M059J (cell line): Measurements from ENCODE around the gene BBS5. TPM values are rescaled to one million over a fixed set of nuclear protein-coding genes. Genes with fewer than 3 reads are reported as not detected.
A peak's percentile ranks its signal among the peaks of the same experiment; 100 is the strongest.
"Not testable (repeated sequence)": the region's sequence is repeated elsewhere in the genome, so short reads cannot be mapped to it uniquely, and the experiment has no call there.

ENCODE experiments used
- DNase-seq: peaks from one replicate; pipeline ENCODE4 v3.0.0-alpha.2; 2012; ENCODE audit warnings: low read depth
- total RNA-seq: library from RNA; depleted of rRNA; stranded (reverse); fragments of >200 nt; shearing (Covaris generic); gene quantifications from 2 replicates; pipeline ENCODE4 v1.2.3, GENCODE V29; 2014; rRNA removed

Gene BBS5
- total RNA-seq, result 1.3 and 2.8 TPM in 2 replicates

DNA sequence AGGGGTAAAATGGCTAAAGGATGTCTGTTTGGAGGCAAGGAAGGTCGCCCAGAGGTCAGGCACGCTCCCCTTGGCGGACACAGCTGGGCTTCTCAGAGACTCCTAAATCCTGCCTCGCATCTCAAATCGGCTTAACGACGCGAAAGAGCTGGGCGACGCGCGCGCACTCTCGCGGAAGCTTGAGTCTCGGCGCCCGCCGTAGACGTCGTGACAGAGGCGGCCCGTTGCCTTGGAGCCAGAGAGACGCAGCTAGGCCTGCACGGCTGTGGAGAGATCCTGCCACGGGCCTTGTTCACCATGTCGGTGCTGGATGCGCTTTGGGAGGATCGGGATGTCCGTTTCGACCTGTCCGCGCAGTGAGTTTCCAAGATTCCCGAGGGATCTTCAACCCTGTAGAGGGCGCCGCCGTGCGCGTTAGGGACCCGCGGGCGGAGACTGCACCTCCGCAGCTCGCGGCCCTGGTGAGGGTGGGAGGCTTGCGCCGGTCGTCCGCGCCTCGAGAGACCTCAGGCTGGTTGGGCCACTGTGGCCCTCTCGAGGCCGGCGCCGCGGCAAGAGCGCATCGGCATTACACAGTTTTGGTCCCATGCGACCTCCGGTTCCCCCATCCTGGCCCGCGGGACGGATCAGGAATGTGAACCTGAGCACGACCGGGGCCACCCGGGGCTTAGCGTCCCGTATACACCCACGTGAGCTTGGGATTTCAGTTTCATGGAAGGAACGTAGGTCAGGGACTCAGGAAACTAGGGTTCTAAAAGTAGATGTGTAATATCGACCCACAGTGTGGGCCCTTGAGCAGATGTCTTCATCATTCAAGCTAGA, at the start of gene BBS5:
Gene BBS5, plus strand, starts transcription at position 238 of the 822 bp plus-strand sequence. Its CDS starts 60 bp downstream, at position 298.
- DNase-seq, result peak; percentile 78

GRCh38 chr2:169431772-169432171, 47.5 kb upstream of the BBS5 start:
- not testable (repeated sequence) for DNase-seq

DNA sequence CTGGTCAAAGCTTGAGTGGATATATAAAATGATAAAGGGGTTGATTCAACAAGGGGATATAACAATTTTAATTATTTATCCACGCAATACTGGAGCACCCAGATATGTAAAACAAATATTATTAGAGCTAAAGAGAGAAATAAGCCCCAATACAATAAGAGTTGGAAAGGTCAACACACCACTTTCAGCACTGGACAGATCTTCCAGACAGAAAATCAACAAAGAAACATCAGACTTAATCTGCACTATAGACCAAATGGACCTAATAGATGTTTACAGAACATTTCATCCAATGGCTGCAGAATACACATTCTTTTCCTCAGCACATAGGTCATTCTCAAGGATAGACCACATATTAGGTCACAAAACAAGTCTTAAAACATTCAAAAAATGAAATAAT, 45.1 kb upstream of the BBS5 start:
- DNase-seq, result not testable (repeated sequence)

DNA sequence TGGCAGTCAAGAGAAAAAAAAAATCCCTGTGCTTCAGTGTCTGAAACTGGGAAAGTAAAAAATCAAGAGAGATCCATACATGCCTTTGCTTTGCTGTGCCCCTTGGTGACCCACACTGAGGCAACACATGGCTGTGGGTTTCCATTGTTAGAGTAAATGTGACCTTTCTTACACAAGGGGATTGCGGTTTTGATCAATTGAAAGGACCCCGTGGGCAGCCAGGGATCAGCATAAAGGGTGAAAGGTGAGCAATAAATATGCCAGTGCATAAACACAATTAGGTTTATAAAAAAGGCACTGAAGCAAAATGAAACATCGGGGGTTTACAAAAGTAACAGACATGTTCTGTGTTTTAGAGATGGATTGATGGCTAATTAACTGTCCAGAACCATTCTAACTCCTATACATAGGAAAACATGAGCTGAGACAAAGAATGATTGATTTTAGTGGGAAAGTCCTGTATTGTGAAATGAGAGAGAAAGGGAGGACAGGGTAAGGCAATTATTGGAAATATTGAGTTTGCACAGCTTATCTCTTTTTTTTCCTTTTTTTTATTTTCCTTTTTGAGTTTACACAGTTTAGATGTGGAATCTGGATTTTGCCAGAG, 40.7 kb upstream of the BBS5 start:
- no peak for DNase-seq

GRCh38 chr2:169439900-169440299, 39.4 kb upstream of the BBS5 start:
- DNase-seq, result no peak

DNA sequence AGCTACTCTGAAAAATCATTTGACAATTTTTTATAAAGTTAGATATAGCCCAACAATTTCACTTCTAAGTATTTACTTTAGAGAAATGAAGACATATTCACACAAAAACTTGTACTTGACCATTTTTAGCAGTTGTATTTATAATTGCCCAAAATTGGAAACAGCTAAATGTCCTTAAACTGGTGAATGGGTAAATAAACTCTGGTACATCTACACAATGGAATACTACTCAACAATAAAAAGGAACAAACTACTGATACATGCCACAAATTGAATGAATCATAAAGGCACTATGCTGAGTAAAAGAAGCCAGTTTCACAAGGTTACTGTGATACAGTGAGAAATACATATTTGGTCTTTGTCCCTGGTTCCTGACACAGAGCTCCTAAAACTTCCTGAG, 32.8 kb upstream of the BBS5 start:
- no peak for DNase-seq

DNA sequence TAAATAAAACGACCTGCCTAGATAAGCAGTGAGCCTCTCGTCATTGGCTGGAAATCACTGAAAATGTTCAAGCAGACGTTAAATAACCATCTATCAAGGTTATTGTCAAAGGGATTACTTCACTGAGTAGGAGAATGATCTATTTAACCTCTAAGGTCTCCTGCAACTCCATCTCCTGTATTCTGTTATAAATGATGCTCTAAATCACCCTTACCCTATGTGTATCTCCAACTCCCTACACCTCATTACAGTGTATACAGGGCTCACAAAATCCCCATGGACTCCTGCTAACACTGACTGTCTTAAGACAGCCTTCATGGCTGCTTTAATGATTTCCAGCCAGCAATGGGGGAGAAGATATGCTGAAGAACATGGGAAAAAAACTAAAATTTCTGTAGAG, 31.0 kb upstream of the BBS5 start:
- DNase-seq, result no peak

DNA sequence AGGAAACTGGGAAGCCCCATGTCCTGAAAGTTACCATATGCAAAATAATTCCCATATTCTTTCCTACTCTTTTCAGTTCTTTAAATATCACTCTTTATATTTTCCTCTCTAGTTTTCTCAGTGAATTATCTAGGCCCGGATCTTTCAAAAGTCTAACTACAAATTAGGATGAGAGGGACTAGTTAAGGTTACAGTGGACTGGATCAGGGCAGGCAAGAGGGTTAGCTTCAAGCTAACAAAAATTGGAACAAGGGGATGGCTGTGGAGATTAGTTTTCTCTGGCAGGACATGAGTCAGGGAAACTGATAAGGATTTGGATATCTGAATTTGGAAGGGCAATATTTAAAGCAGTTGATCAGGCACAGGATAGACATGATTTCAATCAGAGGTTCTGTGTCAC, 30.4 kb upstream of the BBS5 start:
- DNase-seq, result no peak

DNA sequence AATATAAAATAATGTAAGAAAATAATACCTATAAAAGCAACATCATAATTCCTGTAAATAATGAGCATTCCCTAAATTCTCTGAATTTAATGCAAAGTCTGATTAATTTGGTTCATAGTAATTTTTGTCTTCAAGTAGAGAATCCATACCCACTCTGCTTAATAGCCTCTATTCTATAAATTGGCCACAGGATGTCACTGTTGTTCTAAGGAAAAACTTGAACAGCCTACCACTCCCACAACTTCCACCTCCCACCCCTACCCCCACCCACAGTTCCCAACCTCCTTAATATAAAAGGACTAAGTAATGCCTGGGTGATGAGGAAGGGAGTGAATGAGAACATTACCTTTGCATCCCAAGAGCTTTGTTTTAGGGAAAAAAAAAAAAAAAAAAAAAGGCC, 27.2 kb upstream of the BBS5 start:
- peak; percentile 48 for DNase-seq

GRCh38 chr2:169453044-169453443, 26.2 kb upstream of the BBS5 start:
- DNase-seq, result not testable (repeated sequence)

- no peak for DNase-seq
These were observed 18.2 kb upstream of the BBS5 start for GRCh38 chr2:169461143-169461542.

- DNase-seq, result peak; percentile 87
These were observed 16.2 kb upstream of the BBS5 start for GRCh38 chr2:169462896-169463695.

- no peak for DNase-seq
These were observed 14.8 kb upstream of the BBS5 start for GRCh38 chr2:169464466-169464865.

GRCh38 chr2:169464882-169465281, 14.4 kb upstream of the BBS5 start:
- DNase-seq, result no peak

- no peak for DNase-seq
These were observed 10.5 kb upstream of the BBS5 start for GRCh38 chr2:169468841-169469240.

GRCh38 chr2:169469952-169470572, 9.2 kb upstream of the BBS5 start:
- no peak for DNase-seq

DNA sequence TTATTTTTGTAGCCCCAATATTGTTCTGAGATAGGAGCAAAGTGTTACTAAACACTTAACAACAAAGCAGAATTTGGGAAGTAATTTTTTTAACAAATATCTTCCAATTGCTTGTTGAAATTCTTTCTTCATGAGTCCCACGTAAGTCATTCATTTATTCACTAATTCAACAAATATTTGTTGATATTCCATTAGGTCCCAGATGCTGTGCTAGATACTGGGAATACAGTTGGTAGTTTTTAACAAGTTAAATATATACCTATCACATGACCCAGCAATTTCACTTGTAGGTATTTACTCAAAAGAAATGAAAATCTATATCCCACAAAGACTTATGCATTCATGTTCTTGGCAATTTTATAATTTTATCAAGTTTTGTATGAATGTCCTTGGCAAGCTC, 7.0 kb upstream of the BBS5 start:
- DNase-seq, result no peak

GRCh38 chr2:169476459-169476858, 2.8 kb upstream of the BBS5 start:
- peak; percentile 86 for DNase-seq

DNA sequence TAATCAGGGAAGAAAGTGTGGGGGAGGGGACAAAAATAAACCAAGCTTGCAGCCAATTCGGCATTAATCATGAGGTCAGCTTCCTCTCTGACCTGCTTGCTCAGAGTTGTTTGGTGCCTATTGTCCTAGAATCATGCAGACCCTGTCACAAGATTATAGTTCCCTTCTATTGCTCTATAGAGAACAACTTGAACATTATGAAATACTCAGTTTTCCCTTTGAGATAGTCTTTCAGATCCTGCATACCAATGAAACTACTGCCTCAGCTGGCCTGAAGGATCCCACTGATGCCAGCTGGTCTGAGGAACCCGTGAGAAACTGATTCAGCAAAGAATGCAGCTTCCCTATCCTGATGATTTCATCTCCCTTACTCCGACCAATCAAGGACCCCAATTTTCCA, 955 bp upstream of the BBS5 start:
- peak; percentile 23 for DNase-seq

DNA sequence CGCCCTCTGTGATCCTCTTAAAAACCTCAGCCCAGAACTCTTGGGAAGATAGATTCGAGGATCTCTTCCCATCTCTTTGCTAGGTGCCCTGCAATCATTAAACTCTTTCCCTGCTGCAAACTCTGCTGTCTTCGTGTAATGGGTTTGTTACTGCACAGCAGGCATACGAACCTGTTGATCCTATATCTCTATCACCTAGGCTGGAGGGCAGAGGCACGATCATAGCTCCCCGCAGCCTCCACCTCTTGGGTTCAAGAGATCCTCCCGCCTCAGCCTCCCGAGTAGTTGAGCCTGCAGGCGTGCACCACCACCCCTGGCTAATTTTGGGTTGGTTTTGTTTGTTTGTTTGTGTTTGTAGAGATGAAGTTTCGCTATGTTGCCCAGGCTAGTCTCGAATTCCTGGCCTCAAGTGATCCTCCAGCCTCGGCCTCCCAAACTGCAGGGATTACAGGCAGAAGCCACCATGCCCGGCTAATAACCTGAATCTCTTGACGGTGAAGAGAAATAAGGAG, 493 bp upstream of the BBS5 start:
- DNase-seq, result no peak

GRCh38 chr2:169480079-169480465, 778 bp downstream of the BBS5 start:
- no peak for DNase-seq

DNA sequence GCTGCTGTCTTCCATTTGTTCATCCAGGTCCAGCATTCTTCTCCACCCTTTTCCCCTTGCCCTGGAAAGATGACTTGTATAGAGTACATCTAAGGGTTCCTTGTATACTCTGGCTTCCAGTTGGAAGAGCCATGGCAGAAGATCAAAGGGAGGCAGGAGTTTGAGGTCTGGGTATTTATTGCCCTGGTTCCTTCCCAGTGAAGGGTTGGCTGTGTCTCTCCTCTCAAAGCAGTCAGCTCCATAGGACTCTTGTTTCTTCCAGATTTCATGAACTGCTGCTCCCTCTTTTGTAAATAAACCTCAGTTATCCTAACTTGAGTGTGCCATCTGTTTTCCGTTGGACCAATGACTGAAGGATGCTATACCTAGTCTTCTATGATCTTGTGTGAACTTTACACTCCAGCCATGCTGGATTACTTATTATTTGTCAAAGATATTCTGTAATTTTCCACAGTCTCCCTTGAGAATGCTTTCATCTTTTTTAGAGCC, 6.4 kb downstream of the BBS5 start:
- no peak for DNase-seq
